Activated T-cell treated with anti-CD3 and anti-CD28 coated beads, Interleukin-2, amount 50 U/mL, for 72 hours (primary cell): ENCODE data around the gene CLASP2. TPM values are rescaled to one million over a fixed set of nuclear protein-coding genes. Genes with fewer than 3 reads are reported as not detected.

ENCODE experiments used
- ATAC-seq, 2 donors: fragments of 150-1000 bp; cut with Tn5 transposase; replicated peaks in 1 of 2; 2 replicates each; pipeline ENCODE4 v1.10.0; 2021; ENCODE audit warnings: moderate library complexity in 2 of 2, mild to moderate bottlenecking in 1 of 2
- DNase-seq, 2 donors: peaks; one replicate each; pipeline ENCODE4 v3.0.0; 2021 to 2022; ENCODE audit warnings: mixed read lengths in 1 of 2
- H3K27ac Mint-ChIP-seq: one replicate; pipeline ENCODE4 v1.8.0; 2022; ENCODE audit warnings: mild to moderate bottlenecking, moderate library complexity, mixed read lengths
- H3K27me3 Mint-ChIP-seq: one replicate; pipeline ENCODE4 v1.8.0; 2022; ENCODE audit warnings: low read depth, mixed read lengths
- H3K36me3 Mint-ChIP-seq, 2 donors: one replicate each; pipeline ENCODE4 v1.8.0; 2022; ENCODE audit warnings: mixed read lengths in 2 of 2, mild to moderate bottlenecking in 1 of 2; ENCODE audit not compliant: insufficient read depth in 2 of 2
- H3K4me1 Mint-ChIP-seq: one replicate; pipeline ENCODE4 v1.8.0; 2022; ENCODE audit warnings: low read depth, mixed read lengths
- H3K4me3 Mint-ChIP-seq, 2 donors: one replicate each; pipeline ENCODE4 v1.8.0; 2022; ENCODE audit warnings: mild to moderate bottlenecking in 2 of 2, mixed read lengths in 2 of 2, moderate library complexity in 2 of 2
- H3K9me3 Mint-ChIP-seq, 2 donors: one replicate each; pipeline ENCODE4 v1.8.0; 2022; ENCODE audit warnings: mixed read lengths in 2 of 2
- total RNA-seq, 2 donors: library from RNA; stranded (reverse); gene quantifications; one replicate each; pipeline ENCODE4 v1.2.3, GENCODE V29; 2022

CLASP2 gene
- total RNA-seq, 2 donors from 2014 or later, result 58.5 to 68.5 TPM

GRCh38 chr3:33557279-33557678, 160.8 kb downstream of the CLASP2 start:
- no peaks in the 10 kb centered on the region for H3K27me3 Mint-ChIP-seq
- H3K4me1 Mint-ChIP-seq, result no peaks in the 10 kb centered on the region
- H3K36me3 Mint-ChIP-seq, result peaks cover 2 to 4% of the 10 kb centered on the region in 2 donors

GRCh38 chr3:33547101-33547500, 171.0 kb downstream of the CLASP2 start:
- DNase-seq (no peak), ATAC-seq (no peak)
- H3K4me3 Mint-ChIP-seq, result no peak overlapping the region
- H3K9me3 Mint-ChIP-seq, result peaks cover 1 to 6% of the 10 kb centered on the region in 2 donors
- H3K36me3 Mint-ChIP-seq, result peaks cover 7 to 10% of the 10 kb centered on the region in 2 donors
- no peaks in the 10 kb centered on the region for H3K4me1 Mint-ChIP-seq
- peak overlapping the region; percentile 87 for H3K27ac Mint-ChIP-seq
- H3K27me3 Mint-ChIP-seq, result no peaks in the 10 kb centered on the region

More at GRCh38 chr3:33557279-33557678, 160.8 kb downstream of the CLASP2 start:
- no peak for ATAC-seq
- no peak overlapping the region for H3K4me3 Mint-ChIP-seq
- DNase-seq, result no peak
- H3K27ac Mint-ChIP-seq, result no peak overlapping the region
- H3K9me3 Mint-ChIP-seq, result no peaks in the 10 kb centered on the region

GRCh38 chr3:33544126-33544525, 173.9 kb downstream of the CLASP2 start:
- Mint-ChIP-seq H3K27ac (no peak overlapping the region), H3K36me3 (peaks cover 4 to 7% of the 10 kb centered on the region in 2 donors), H3K4me1 (no peaks in the 10 kb centered on the region), H3K9me3 (peaks cover 1 to 5% of the 10 kb centered on the region in 2 donors), H3K27me3 (no peaks in the 10 kb centered on the region), H3K4me3 (no peak overlapping the region)
- DNase-seq (no peak), ATAC-seq (no peak)

GRCh38 chr3:33543601-33544000, 174.5 kb downstream of the CLASP2 start:
- Mint-ChIP-seq H3K4me3 (no peak overlapping the region), H3K27me3 (no peaks in the 10 kb centered on the region), H3K36me3 (peaks cover 2 to 3% of the 10 kb centered on the region in 2 donors), H3K4me1 (no peaks in the 10 kb centered on the region), H3K9me3 (peaks cover 1 to 3% of the 10 kb centered on the region in 2 donors), H3K27ac (no peak overlapping the region)
- no peak for DNase-seq
- ATAC-seq, result no peak

GRCh38 chr3:33541918-33542317, 176.1 kb downstream of the CLASP2 start:
- Mint-ChIP-seq H3K36me3 (no peaks in the 10 kb centered on the region), H3K4me1 (no peaks in the 10 kb centered on the region), H3K27me3 (no peaks in the 10 kb centered on the region), H3K4me3 (no peak overlapping the region), H3K27ac (no peak overlapping the region), H3K9me3 (no peaks in the 10 kb centered on the region)
- ATAC-seq, result no peak
- no peak for DNase-seq

- Mint-ChIP-seq H3K4me3 (no peak overlapping the region), H3K4me1 (no peaks in the 10 kb centered on the region), H3K27ac (no peak overlapping the region), H3K27me3 (no peaks in the 10 kb centered on the region), H3K36me3 (peaks cover 0 to 2% of the 10 kb centered on the region in 2 donors), H3K9me3 (no peaks in the 10 kb centered on the region)
- DNase-seq (no peak), ATAC-seq (no peak)
These were observed 179.2 kb downstream of the CLASP2 start for GRCh38 chr3:33538678-33539339.

- no peak overlapping the region for H3K27ac Mint-ChIP-seq
- ATAC-seq (no peak), DNase-seq (no peak)
- no peak overlapping the region for H3K4me3 Mint-ChIP-seq
- peaks cover 0 to 3% of the 10 kb centered on the region in 2 donors for H3K36me3 Mint-ChIP-seq
- H3K4me1 Mint-ChIP-seq, result no peaks in the 10 kb centered on the region
- peaks cover 0 to under 1% of the 10 kb centered on the region in 2 donors for H3K9me3 Mint-ChIP-seq
- H3K27me3 Mint-ChIP-seq, result no peaks in the 10 kb centered on the region
These were observed 180.9 kb downstream of the CLASP2 start for GRCh38 chr3:33537133-33537532.

GRCh38 chr3:33526787-33527186, 191.3 kb downstream of the CLASP2 start:
- peaks cover 12 to 23% of the 10 kb centered on the region in 2 donors for H3K9me3 Mint-ChIP-seq
- no peak for DNase-seq
- no peak for ATAC-seq
- no peak overlapping the region for H3K27ac Mint-ChIP-seq
- H3K27me3 Mint-ChIP-seq, result no peaks in the 10 kb centered on the region
- H3K36me3 Mint-ChIP-seq, result peaks cover 34 to 49% of the 10 kb centered on the region in 2 donors
- no peak overlapping the region for H3K4me3 Mint-ChIP-seq
- no peaks in the 10 kb centered on the region for H3K4me1 Mint-ChIP-seq

- ATAC-seq, result no peak
- H3K27ac Mint-ChIP-seq, result no peak overlapping the region
- H3K27me3 Mint-ChIP-seq, result no peaks in the 10 kb centered on the region
- H3K4me1 Mint-ChIP-seq, result no peaks in the 10 kb centered on the region
- H3K4me3 Mint-ChIP-seq, result no peak overlapping the region
- peaks cover 29 to 44% of the 10 kb centered on the region in 2 donors for H3K36me3 Mint-ChIP-seq
- peaks cover 11 to 21% of the 10 kb centered on the region in 2 donors for H3K9me3 Mint-ChIP-seq
- DNase-seq, result no peak
These were observed 192.8 kb downstream of the CLASP2 start for GRCh38 chr3:33525232-33525631.

GRCh38 chr3:33523093-33523667, 194.9 kb downstream of the CLASP2 start:
- DNase-seq (no peak), ATAC-seq (no peak)
- H3K36me3 Mint-ChIP-seq, result peaks cover 21 to 32% of the 10 kb centered on the region in 2 donors
- no peaks in the 10 kb centered on the region for H3K27me3 Mint-ChIP-seq
- H3K4me1 Mint-ChIP-seq, result no peaks in the 10 kb centered on the region
- no peak overlapping the region for H3K27ac Mint-ChIP-seq
- peaks cover 6 to 16% of the 10 kb centered on the region in 2 donors for H3K9me3 Mint-ChIP-seq
- no peak overlapping the region for H3K4me3 Mint-ChIP-seq

- Mint-ChIP-seq H3K27me3 (no peaks in the 10 kb centered on the region), H3K9me3 (peaks cover 6 to 7% of the 10 kb centered on the region in 2 donors), H3K4me1 (no peaks in the 10 kb centered on the region), H3K36me3 (peaks cover 13 to 21% of the 10 kb centered on the region in 2 donors), H3K27ac (no peak overlapping the region), H3K4me3 (no peak overlapping the region)
- ATAC-seq, result no peak
- DNase-seq, result no peak
These were observed 196.3 kb downstream of the CLASP2 start for GRCh38 chr3:33521736-33522135.

GRCh38 chr3:33513262-33513863, 204.7 kb downstream of the CLASP2 start:
- Mint-ChIP-seq H3K4me3 (no peak overlapping the region), H3K9me3 (no peaks in the 10 kb centered on the region), H3K4me1 (peaks cover 7% of the 10 kb centered on the region), H3K36me3 (peaks cover 0 to 13% of the 10 kb centered on the region in 2 donors), H3K27ac (no peak overlapping the region), H3K27me3 (no peaks in the 10 kb centered on the region)
- ATAC-seq (peak; percentile 55 to 66), DNase-seq (no peak)

- H3K4me1 Mint-ChIP-seq, result no peaks in the 10 kb centered on the region
- H3K9me3 Mint-ChIP-seq, result no peaks in the 10 kb centered on the region
- H3K36me3 Mint-ChIP-seq, result peaks cover 0 to 23% of the 10 kb centered on the region in 2 donors
- no peak for DNase-seq
- no peak overlapping the region for H3K27ac Mint-ChIP-seq
- no peak overlapping the region for H3K4me3 Mint-ChIP-seq
- H3K27me3 Mint-ChIP-seq, result no peaks in the 10 kb centered on the region
- ATAC-seq, result no peak
These were observed 213.0 kb downstream of the CLASP2 start for GRCh38 chr3:33505027-33505426.
